GM18861 (cell line): ENCODE results near the gene VIL1.

Experiments
- ATAC-seq: cut with Tn5 transposase; IDR thresholded peaks from one replicate; pipeline ENCODE4 v1.9.1; 2021; ENCODE audit not compliant: unreplicated experiment

The VIL1 gene

GRCh38 chr2:218418717-218419458, at the start of gene VIL1:
VIL1 (plus strand) TSS chr2:218419123; CDS start chr2:218423779, 4,656 bp downstream.
- ATAC-seq = no peak

- ATAC-seq = no peak
These were observed 49.6 kb upstream of the VIL1 start for GRCh38 chr2:218369330-218369729.

GRCh38 chr2:218370410-218371063, 48.4 kb upstream of the VIL1 start:
- no peak for ATAC-seq

- no peak for ATAC-seq
These were observed 47.0 kb upstream of the VIL1 start for GRCh38 chr2:218371983-218372350.

GRCh38 chr2:218374795-218375194, 44.1 kb upstream of the VIL1 start:
- no peak for ATAC-seq

GRCh38 chr2:218375212-218375611, 43.7 kb upstream of the VIL1 start:
- ATAC-seq = no peak

GRCh38 chr2:218378053-218378452, 40.9 kb upstream of the VIL1 start:
- ATAC-seq = no peak

- ATAC-seq = no peak
These were observed 37.0 kb upstream of the VIL1 start, which contains the start of gene SLC11A1 for GRCh38 chr2:218381916-218382366. SLC11A1 (plus strand) TSS chr2:218382273; CDS start chr2:218382369, 96 bp downstream.

GRCh38 chr2:218382785-218383184, 36.1 kb upstream of the VIL1 start:
- no peak for ATAC-seq

- no peak for ATAC-seq
These were observed 34.9 kb upstream of the VIL1 start for GRCh38 chr2:218383892-218384519.

GRCh38 chr2:218384975-218385374, 33.9 kb upstream of the VIL1 start:
- ATAC-seq = no peak

GRCh38 chr2:218386505-218387368, 32.2 kb upstream of the VIL1 start:
- ATAC-seq = no peak

- ATAC-seq = no peak
These were observed 31.3 kb upstream of the VIL1 start for GRCh38 chr2:218387369-218388194.

- ATAC-seq = no peak
These were observed 29.4 kb upstream of the VIL1 start for GRCh38 chr2:218389333-218390150.

- ATAC-seq = no peak
These were observed 27.7 kb upstream of the VIL1 start for GRCh38 chr2:218391202-218391601.

GRCh38 chr2:218392459-218392858, 26.5 kb upstream of the VIL1 start:
- no peak for ATAC-seq

- no peak for ATAC-seq
These were observed 25.9 kb upstream of the VIL1 start for GRCh38 chr2:218392891-218393462.

GRCh38 chr2:218393750-218394290, 25.1 kb upstream of the VIL1 start:
- no peak for ATAC-seq
